A673 (cell line): ENCODE measurements around the gene LACTBL1. TPM values are rescaled to one million over a fixed set of nuclear protein-coding genes. Genes with fewer than 3 reads are reported as not detected.

Source experiments
- BruUV-seq: library from RNA; stranded (reverse); fragments of 400-500 nt; replicated peaks from 2 replicates; lab custom pipeline; 2021; lab: Mats Ljungman, UMichigan
- CTCF ChIA-PET: fragments of 300-600 bp; sonication (Branson Sonifier 250); formaldehyde crosslinking; loops from one replicate; lab custom pipeline; 2022; ENCODE audit warnings: antibody characterized with exemption; lab: Charles Lee
- POLR2A ChIA-PET: fragments of 300-600 bp; sonication (Branson Sonifier 250); formaldehyde crosslinking; loops from one replicate; lab custom pipeline; 2022; ENCODE audit warnings: antibody characterized with exemption; ENCODE audit not compliant: low non-redundant PET; lab: Charles Lee
- DNase-seq: peaks from one replicate; pipeline ENCODE4 v3.0.0-alpha.2; 2015; ENCODE audit warnings: low spot score
- H3K27ac ChIP-seq: fragments of 200-600 bp; sonication (generic); 2 replicates; pipeline ENCODE4 v1.5.1; 2016; ENCODE audit warnings: mixed run types, low read depth, mild to moderate bottlenecking, mixed read lengths, antibody characterized with exemption, low read length; ENCODE audit not compliant: poor library complexity, severe bottlenecking
- H3K27me3 ChIP-seq: fragments of 200-600 bp; sonication (generic); replicated peaks from 2 replicates; pipeline ENCODE4 v1.6.1; 2017; ENCODE audit warnings: mixed run types, low read depth, mild to moderate bottlenecking, mixed read lengths, antibody characterized with exemption, low read length; ENCODE audit not compliant: insufficient read depth, poor library complexity
- H3K36me3 ChIP-seq: fragments of 200-600 bp; sonication (generic); 2 replicates; pipeline ENCODE4 v1.6.1; 2016; ENCODE audit warnings: mixed run types, mild to moderate bottlenecking, mixed read lengths, antibody characterized with exemption, low read length; ENCODE audit not compliant: insufficient read depth, poor library complexity, severe bottlenecking
- H3K4me1 ChIP-seq: fragments of 200-600 bp; sonication (generic); 2 replicates; pipeline ENCODE4 v1.6.1; 2017; ENCODE audit warnings: mixed run types, mild to moderate bottlenecking, mixed read lengths, antibody characterized with exemption, low read length; ENCODE audit not compliant: insufficient read depth, poor library complexity, severe bottlenecking
- H3K4me3 ChIP-seq: fragments of 200-600 bp; sonication (generic); 2 replicates; pipeline ENCODE4 v1.5.1; 2016; ENCODE audit warnings: low read depth, mixed run types, mild to moderate bottlenecking, mixed read lengths, low read length; ENCODE audit not compliant: poor library complexity, severe bottlenecking
- H3K9me3 ChIP-seq: fragments of 200-600 bp; sonication (generic); 2 replicates; pipeline ENCODE4 v1.6.1; 2016; ENCODE audit warnings: mixed run types, low read depth, mild to moderate bottlenecking, mixed read lengths, antibody characterized with exemption, low read length; ENCODE audit not compliant: poor library complexity, severe bottlenecking
- CTCF ChIP-seq: fragments of 300-800, 200-600 bp; sonication (generic); conservative IDR thresholded peaks from 2 replicates; pipeline ENCODE4 v1.5.1; 2017; ENCODE audit warnings: low read depth, mild to moderate bottlenecking, antibody characterized with exemption, low read length, moderate library complexity, mixed read lengths
- EZH2 ChIP-seq: fragments of 200-600 bp; sonication (generic); IDR thresholded peaks from 2 replicates; pipeline ENCODE4 v1.6.1; 2017; ENCODE audit warnings: borderline replicate concordance, low read depth, mild to moderate bottlenecking, mixed read lengths, antibody characterized with exemption, low read length; ENCODE audit not compliant: poor library complexity, severe bottlenecking
- intact Hi-C: fragments of 100-400 bp; cut with micrococcal nuclease; formaldehyde crosslinking; loops from one replicate; pipeline ENCODE4 v1.10.0; 2022; ENCODE audit not compliant: unreplicated experiment
- total RNA-seq: library from RNA; stranded (reverse); gene quantifications from 2 replicates; pipeline ENCODE4 v1.2.3, GENCODE V29; 2021

Gene LACTBL1
- total RNA-seq, 1 experiment from 2014 or later: 0.24 TPM

GRCh38 chr1:22912311-22912710, 60.4 kb downstream of the LACTBL1 start:
- intact Hi-C loops: no loop called here
- Histone ChIP-seq H3K36me3 (no peaks in the 10 kb centered on the region), H3K9me3 (no peaks in the 10 kb centered on the region), H3K4me1 (peaks cover 22% of the 10 kb centered on the region), H3K4me3 (no peak overlapping the region), H3K27me3 (no peaks in the 10 kb centered on the region), H3K27ac (no peak overlapping the region)
- TF ChIP-seq EZH2 (no peak), CTCF (no peak)
- ChIA-PET CTCF (interaction anchor here (0.6 kb wide), 1 partner anchor 26 kb away, joined by 10 read pairs; no protein-coding TSS in a partner anchor), POLR2A (no interaction called here)
- BruUV-seq: no TSS peak
- DNase-seq: no peak

DNA sequence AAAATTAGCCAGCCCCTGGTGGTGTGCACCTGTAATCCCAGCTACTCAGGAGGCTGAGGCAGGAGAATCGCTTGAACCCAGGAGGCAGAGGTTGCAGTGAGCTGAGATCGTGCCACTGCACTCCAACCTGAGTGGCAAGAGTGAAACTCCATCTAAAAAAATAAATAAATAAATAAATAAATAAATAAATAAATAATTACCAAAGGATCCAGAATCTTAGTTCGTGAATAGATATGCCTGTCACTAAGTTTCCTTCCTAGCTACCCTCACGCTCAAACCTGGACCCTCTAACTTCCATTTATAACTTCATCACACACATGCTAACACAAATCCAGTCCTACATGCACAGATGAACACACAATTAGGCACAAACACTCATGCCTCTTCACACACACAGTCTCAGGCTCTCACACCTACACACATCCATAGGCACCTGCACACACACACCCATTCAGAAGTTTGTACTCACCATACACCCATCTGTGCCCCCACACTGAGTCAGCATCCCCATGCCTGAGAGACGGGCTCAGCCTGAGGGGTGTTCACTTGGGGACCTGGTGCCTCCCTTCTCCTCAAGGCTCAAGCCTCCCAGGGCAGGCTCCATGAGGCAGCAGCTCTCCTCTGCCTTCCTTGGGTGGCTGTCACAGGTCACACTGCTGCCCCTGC, 61.5 kb downstream of the LACTBL1 start:
- no peak for DNase-seq
- Histone ChIP-seq H3K27me3 (no peaks in the 10 kb centered on the region), H3K4me1 (peaks cover 10% of the 10 kb centered on the region), H3K27ac (no peak overlapping the region), H3K9me3 (no peaks in the 10 kb centered on the region), H3K36me3 (no peaks in the 10 kb centered on the region), H3K4me3 (no peak overlapping the region)
- CTCF ChIA-PET: no interaction called here
- POLR2A ChIA-PET: no interaction called here
- intact Hi-C loops: no loop called here
- no TSS peak for BruUV-seq
- no peak for TF ChIP-seq EZH2
- TF ChIP-seq CTCF: no peak

GRCh38 chr1:22910286-22910685, 62.4 kb downstream of the LACTBL1 start:
- no peaks in the 10 kb centered on the region for H3K27me3 ChIP-seq
- TF ChIP-seq EZH2: no peak
- no peak for TF ChIP-seq CTCF
- intact Hi-C loops: no loop called here

More at GRCh38 chr1:22910286-22910685, 62.4 kb downstream of the LACTBL1 start:
- no peak overlapping the region for H3K4me3 ChIP-seq
- H3K27ac ChIP-seq: no peak overlapping the region
- H3K4me1 ChIP-seq: peaks cover 2% of the 10 kb centered on the region
- DNase-seq: no peak
- no peaks in the 10 kb centered on the region for H3K9me3 ChIP-seq
- POLR2A ChIA-PET: no interaction called here
- BruUV-seq: no TSS peak
- CTCF ChIA-PET: no interaction called here
- no peaks in the 10 kb centered on the region for H3K36me3 ChIP-seq
